HepG2 (cell line): Measurements from ENCODE around the gene PLCB4.

ENCODE experiments used
- ARNTL ChIP-seq: sonication (generic); formaldehyde crosslinking; IDR thresholded peaks from 2 replicates; pipeline ENCODE4 v1.4.0; 2020; ENCODE audit warnings: mild to moderate bottlenecking, missing genetic modification reagents
- DNMT3B ChIP-seq: conservative IDR thresholded peaks from 2 replicates; pipeline ENCODE4 v1.6.1; 2016; ENCODE audit warnings: missing biosample characterization, control low read depth
- GATAD2A ChIP-seq: IDR thresholded peaks from 2 replicates; pipeline ENCODE4 v1.6.1; 2016
- POLR2AphosphoS5 ChIP-seq: IDR thresholded peaks from 2 replicates; pipeline ENCODE4 v1.6.1; 2012; ENCODE audit warnings: low read depth, low read length
- REST ChIP-seq, 2 experiments: IDR thresholded peaks; 2 replicates each; pipeline ENCODE4 v1.6.1; 2011 to 2012; ENCODE audit warnings: low read length in 2 of 2, borderline replicate concordance in 1 of 2, low read depth in 1 of 2, mild to moderate bottlenecking in 1 of 2, moderate library complexity in 1 of 2
- TAF1 ChIP-seq: sonication (generic); formaldehyde crosslinking; IDR thresholded peaks from 2 replicates; pipeline ENCODE4 v1.4.0; 2020; ENCODE audit warnings: missing genetic modification reagents
- TCF12 ChIP-seq, 2 experiments: fragments of 450-650 bp in 1 of 2; sonication (generic) in 1 of 2; formaldehyde crosslinking in 1 of 2; IDR thresholded peaks; 2 replicates each; pipeline versions ENCODE4 v1.6.1 to v1.8.0; 2017 to 2022; ENCODE audit warnings: antibody characterized with exemption in 1 of 2, mild to moderate bottlenecking in 1 of 2, missing genetic modification reagents in 1 of 2, moderate library complexity in 1 of 2
- ZNF333 ChIP-seq: sonication (generic); formaldehyde crosslinking; IDR thresholded peaks from 2 replicates; pipeline ENCODE4 v1.4.0; 2020; ENCODE audit warnings: mild to moderate bottlenecking, missing genetic modification reagents, borderline replicate concordance
- ZNF589 ChIP-seq: sonication (generic); formaldehyde crosslinking; conservative IDR thresholded peaks from 2 replicates; pipeline ENCODE4 v1.8.0; 2022; ENCODE audit warnings: mild to moderate bottlenecking, moderate library complexity, missing genetic modification reagents
- ZNF687 ChIP-seq: sonication (generic); formaldehyde crosslinking; IDR thresholded peaks from 2 replicates; pipeline ENCODE4 v1.5.1; 2020; ENCODE audit warnings: mild to moderate bottlenecking, missing genetic modification reagents, moderate library complexity
- ZSCAN30 ChIP-seq: sonication (generic); formaldehyde crosslinking; IDR thresholded peaks from 2 replicates; pipeline ENCODE4 v1.5.0; 2020; ENCODE audit warnings: mild to moderate bottlenecking, missing genetic modification reagents
- TF ChIP-seq, protein P1 (sequence below): sonication (generic); formaldehyde crosslinking; IDR thresholded peaks from 2 replicates; pipeline ENCODE4 v1.4.0; 2020; ENCODE audit warnings: missing genetic modification reagents, borderline replicate concordance

DNA sequence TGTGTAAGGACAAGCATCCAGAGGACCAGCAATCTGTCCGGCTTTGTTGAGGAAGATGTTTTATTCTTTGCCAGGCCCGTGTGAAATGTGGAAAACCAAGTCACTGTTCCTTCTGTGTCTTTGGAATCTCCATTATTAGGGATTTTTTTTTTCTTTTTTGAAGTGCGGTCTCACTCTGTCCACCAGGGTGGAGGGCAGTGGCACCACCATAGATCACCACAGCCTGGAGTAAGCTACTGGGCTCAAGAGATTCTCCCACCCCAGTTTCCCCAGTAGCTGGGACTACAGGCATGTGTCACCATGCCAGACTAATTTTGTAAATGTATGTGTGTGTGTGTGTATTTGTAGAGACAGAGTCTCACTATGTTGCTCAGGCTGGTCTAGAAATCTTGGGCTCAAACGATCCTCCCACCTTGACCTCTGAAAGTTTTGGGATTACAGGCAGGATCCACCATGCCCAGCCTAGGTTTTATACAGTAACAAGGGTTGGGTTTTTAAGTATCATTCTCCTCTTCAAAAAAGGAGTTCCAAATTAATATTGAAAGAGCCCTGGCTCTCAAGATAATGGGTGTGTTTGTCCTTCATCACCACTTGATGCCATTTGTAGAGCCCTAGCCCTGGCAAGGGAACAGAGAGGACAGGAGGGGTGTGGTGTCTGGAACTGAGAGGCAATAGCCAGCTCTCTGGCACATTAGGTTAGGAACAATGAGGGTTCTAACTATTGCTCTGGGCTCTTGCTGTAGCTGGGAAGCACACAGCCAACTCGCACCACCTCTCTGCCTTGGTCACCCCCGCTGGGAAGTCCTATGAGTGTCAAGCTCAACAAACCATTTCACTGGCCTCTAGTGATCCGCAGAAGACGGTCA, 448.6 kb downstream of the PLCB4 start:
- no peak for TF ChIP-seq DNMT3B
- no peak for TF ChIP-seq ZNF333 (CRISPR knock-in tag)
- TF ChIP-seq ARNTL (CRISPR knock-in tag) = no peak
- TF ChIP-seq ZNF687 (CRISPR knock-in tag) = no peak
- no peak for TF ChIP-seq TCF12 (IDR thresholded peaks at IDR 0.05)
- TF ChIP-seq TCF12 (CRISPR knock-in tag; IDR thresholded peaks at IDR 0.05) = no peak
- TF ChIP-seq REST (IDR thresholded peaks at IDR 0.05; ENCODE audit: borderline replicate concordance in 1 of 2, low read depth in 1 of 2, low read length in 2 of 2) = no peak
- no peak for TF ChIP-seq POLR2AphosphoS5
- TF ChIP-seq ZSCAN30 (CRISPR knock-in tag) = no peak
- TF ChIP-seq TAF1 (CRISPR knock-in tag) = no peak
- TF ChIP-seq ZNF589 (CRISPR knock-in tag) = no peak
- TF ChIP-seq, protein P1, sequence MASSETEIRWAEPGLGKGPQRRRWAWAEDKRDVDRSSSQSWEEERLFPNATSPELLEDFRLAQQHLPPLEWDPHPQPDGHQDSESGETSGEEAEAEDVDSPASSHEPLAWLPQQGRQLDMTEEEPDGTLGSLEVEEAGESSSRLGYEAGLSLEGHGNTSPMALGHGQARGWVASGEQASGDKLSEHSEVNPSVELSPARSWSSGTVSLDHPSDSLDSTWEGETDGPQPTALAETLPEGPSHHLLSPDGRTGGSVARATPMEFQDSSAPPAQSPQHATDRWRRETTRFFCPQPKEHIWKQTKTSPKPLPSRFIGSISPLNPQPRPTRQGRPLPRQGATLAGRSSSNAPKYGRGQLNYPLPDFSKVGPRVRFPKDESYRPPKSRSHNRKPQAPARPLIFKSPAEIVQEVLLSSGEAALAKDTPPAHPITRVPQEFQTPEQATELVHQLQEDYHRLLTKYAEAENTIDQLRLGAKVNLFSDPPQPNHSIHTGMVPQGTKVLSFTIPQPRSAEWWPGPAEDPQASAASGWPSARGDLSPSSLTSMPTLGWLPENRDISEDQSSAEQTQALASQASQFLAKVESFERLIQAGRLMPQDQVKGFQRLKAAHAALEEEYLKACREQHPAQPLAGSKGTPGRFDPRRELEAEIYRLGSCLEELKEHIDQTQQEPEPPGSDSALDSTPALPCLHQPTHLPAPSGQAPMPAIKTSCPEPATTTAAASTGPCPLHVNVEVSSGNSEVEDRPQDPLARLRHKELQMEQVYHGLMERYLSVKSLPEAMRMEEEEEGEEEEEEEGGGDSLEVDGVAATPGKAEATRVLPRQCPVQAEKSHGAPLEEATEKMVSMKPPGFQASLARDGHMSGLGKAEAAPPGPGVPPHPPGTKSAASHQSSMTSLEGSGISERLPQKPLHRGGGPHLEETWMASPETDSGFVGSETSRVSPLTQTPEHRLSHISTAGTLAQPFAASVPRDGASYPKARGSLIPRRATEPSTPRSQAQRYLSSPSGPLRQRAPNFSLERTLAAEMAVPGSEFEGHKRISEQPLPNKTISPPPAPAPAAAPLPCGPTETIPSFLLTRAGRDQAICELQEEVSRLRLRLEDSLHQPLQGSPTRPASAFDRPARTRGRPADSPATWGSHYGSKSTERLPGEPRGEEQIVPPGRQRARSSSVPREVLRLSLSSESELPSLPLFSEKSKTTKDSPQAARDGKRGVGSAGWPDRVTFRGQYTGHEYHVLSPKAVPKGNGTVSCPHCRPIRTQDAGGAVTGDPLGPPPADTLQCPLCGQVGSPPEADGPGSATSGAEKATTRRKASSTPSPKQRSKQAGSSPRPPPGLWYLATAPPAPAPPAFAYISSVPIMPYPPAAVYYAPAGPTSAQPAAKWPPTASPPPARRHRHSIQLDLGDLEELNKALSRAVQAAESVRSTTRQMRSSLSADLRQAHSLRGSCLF (CRISPR knock-in tag) = no peak
- TF ChIP-seq GATAD2A (CRISPR knock-in tag) = no peak
